ENCODE measurements around the gene HOOK2. TPM values are rescaled to one million over a fixed set of nuclear protein-coding genes. Genes with fewer than 3 reads are reported as not detected.

Gene HOOK2
- total and polyA plus RNA-seq, 9 of the 15 experiments (the other 6 are each of a cell fraction or from before 2014, with no cell fraction given): 1.3 to 17.2 (median 9.9) TPM

- TF ChIP-seq HDAC1 (IDR thresholded peaks at IDR 0.05): peak in 1 of 2 experiments; percentile 83; a peak in 1 of 4 replicates
- no peak for TF ChIP-seq CTCF (IDR thresholded peaks at IDR 0.05 in 2 of 3, conservative IDR thresholded peaks at IDR 0.05 in 1 of 3; ENCODE audit: insufficient read depth in 2 of 3, low read depth in 1 of 3, low read length in 3 of 3)
- TF ChIP-seq ZNF639 (CRISPR knock-in tag; conservative IDR thresholded peaks at IDR 0.05 in 1 of 2, IDR thresholded peaks at IDR 0.05 in 1 of 2): peak in 1 of 2 experiments; percentile 20; a peak in 2 of 4 replicates
- no peak for TF ChIP-seq ZSCAN32 (CRISPR knock-in tag; IDR thresholded peaks at IDR 0.05)
- TF ChIP-seq NCOA4 (IDR thresholded peaks at IDR 0.05; ENCODE audit: partially characterized antibody): no peak
- TF ChIP-seq ZNF717 (CRISPR knock-in tag; IDR thresholded peaks at IDR 0.05): no peak
- TF ChIP-seq CREB5 (CRISPR knock-in tag; IDR thresholded peaks at IDR 0.05): no peak
- TF ChIP-seq FOXA1 (IDR thresholded peaks at IDR 0.05; ENCODE audit: borderline replicate concordance): no peak
- no peak for TF ChIP-seq JUN (IDR thresholded peaks at IDR 0.05; ENCODE audit: borderline replicate concordance, low read depth, low read length)
- TF ChIP-seq JUN (CRISPR knock-in tag; IDR thresholded peaks at IDR 0.05; ENCODE audit: borderline replicate concordance): 0 out of 2 replicates have a peak, but pooled peaks have one; percentile 64
- no peak for TF ChIP-seq ZNF444 (CRISPR knock-in tag; IDR thresholded peaks at IDR 0.05)
- TF ChIP-seq TCF7 (IDR thresholded peaks at IDR 0.05; ENCODE audit: borderline replicate concordance): no peak
- TF ChIP-seq HNRNPL (IDR thresholded peaks at IDR 0.05; ENCODE audit: low read depth, low read length): no peak
- no peak for TF ChIP-seq ZBTB43 (CRISPR knock-in tag; IDR thresholded peaks at IDR 0.05)
- no peak for TF ChIP-seq PHF20 (IDR thresholded peaks at IDR 0.05; ENCODE audit: partially characterized antibody)
- no peak for TF ChIP-seq MBD1 (CRISPR knock-in tag; IDR thresholded peaks at IDR 0.05)
- no peak for TF ChIP-seq MBD2 (IDR thresholded peaks at IDR 0.05; ENCODE audit: borderline replicate concordance, low read depth)
These were observed 15.4 kb upstream of the HOOK2 start (continued) for GRCh38 chr19:12790628-12791344.
